SHP77 treated with DMSO at 0.1 percent for 48 hours (cell line): Measurements from ENCODE around the gene PHAF1.

ENCODE experiments used
- DNase-seq: peaks from one replicate; lab custom pipeline; 2025; lab: John Stamatoyannopoulos, UW

The PHAF1 gene

DNA sequence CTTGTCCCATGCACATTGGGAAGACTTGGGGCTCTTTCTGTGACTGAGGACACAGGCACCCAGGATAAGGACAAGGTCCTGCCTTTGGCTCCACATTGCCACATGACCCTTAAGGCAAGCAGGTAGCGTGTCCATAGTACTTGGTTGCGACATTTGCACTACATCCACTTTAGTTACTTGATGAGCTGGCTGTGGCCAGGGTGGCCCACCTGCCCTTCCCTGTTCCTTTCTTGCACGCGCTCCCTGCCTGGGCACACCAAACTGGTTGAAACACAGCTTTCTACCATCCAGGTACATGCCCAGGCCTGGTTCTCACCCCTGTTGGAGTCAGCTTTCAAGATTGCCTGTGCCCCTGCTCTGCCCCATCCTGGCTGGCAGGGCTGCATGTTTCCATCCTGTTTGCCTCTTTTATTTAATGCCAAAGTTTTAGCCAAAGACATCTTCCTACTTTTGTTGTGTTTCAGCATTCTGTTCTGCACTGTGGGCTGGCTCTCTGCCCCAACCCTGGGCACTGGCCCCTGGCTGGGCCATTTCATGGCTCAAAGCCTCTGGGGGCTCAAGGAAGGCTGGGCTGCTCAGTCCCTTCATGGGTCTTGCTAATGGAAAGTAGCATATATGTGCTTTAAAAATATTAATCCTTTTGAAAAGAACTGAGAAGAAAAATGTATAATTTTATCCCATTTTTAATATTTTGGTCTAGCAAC lies 37.8 kb downstream of the PHAF1 start:
- DNase-seq: no peak

DNA sequence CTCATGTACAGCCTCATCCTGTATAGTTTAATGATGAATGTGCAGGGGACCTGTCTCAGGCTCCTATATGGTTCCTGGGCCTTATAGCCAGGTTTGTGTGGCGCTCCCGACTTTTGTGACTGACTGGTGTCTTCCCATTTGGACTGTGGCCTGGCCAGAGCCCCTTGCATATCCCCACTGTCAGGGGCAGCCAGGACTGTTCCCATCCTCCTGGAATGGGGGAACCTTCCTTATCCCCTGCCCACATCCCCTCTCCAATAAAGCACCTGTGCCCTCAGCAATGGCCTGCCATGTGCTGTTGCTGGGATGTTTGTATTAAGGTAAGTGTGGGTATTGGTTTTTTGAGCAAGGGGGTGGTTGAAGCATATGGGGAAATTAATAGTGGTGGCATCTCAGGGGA lies 38.5 kb downstream of the PHAF1 start:
- DNase-seq: no peak

DNA sequence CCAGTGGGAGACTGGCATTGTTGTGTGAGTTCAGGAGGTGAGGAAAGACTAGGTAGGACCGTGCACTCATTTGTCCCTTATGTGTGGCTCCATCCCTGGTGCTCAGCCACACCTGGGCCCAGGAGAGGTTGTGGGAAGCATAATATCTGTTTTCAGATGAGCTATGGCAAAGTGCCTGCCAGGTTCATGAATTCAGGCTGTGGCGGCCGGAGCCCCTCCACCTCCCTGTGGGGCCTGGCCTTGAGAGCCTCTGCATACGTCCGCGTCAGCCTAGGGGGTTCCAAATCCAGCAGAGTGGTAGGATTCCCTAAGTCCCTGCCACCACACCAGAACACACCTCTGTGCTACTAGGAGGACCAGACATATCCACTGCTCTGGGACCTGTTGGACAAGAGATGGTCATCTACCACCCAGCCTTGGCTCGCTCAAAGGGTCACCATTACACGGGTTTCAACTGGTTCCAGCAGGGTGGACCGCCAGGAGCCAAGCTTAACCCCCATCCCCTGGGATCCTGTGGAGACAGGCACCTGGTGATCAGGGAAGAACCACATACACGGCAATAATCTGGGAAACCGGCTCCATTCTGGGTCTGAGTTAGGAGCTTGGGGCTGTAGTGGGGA lies 39.0 kb downstream of the PHAF1 start:
- no peak for DNase-seq

DNA sequence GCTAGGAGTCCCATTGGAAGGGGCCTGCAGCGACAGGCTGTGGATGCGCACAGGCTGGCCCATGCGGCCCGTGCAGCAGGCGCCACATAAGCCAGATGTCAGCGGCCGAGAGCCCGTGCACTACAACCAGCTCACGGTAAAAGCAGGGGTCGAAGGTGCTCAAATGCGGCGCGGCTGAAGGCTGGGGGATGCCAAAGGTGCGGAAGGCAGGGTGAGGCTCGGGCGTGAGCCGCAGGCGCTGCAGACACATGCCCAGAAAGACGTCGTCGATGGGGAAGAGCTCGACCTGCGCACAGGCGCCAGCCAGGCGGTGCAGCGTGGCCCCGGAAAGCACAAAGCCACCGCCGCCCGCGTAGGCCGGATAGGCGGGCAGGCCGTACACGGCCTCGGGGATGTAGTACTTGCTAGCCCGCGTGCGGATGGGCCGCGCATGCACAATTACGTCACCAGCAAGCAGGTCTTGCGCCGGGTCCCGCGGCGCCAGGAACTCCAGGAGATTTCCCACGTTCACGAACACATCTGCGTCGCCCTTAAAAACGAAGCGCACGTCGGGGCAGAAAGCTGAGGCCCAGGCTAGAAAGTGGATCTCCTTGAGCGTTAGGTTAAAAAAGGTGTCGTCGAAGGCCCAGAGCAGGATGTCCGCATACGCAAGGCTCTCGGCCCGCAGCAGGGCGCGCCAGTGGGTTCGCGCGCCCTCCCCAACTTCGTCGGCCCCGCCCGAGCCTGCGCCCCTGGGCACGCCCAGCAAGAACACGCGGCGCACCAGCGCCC lies 39.7 kb downstream of the PHAF1 start:
- no peak for DNase-seq

DNA sequence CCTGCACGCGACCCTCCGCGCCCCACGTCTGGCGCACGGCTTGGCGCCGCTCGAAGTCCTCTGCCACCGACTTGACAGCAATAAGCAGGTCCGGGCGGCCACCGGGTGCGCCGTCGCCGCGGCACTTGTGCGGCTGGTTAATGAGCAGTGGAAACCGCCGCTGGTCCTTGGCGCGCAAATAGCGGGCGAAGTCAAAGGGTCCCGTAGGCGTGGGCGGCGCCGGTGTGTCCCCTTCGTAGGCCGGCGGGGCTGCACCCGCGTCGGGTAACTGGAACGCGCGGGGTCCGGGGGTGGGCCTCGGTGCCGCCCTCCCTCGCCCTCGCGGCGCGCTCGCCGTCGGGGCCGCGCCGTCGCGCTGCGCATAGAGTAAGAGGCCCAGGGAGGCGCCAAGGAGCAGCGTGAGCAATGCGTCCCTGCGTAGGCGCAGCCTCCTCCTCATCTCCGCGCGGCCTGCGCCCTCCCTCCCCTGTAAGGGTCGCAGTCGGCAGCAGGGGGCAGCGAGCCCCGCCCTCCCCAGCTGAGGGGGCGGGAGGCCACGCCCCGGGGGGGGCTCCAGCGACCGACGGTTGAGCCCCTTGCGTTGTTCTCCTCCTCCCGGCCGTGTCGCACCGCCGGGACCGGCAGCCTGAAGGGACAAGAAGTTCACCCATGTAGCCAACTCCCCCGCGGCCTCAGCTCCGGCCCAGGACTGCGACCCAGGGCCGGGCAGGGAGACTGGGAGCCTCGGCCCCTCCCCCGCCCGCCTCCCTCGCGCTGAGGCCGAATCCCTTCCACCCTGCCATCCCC lies 40.5 kb downstream of the PHAF1 start:
- DNase-seq: no peak

DNA sequence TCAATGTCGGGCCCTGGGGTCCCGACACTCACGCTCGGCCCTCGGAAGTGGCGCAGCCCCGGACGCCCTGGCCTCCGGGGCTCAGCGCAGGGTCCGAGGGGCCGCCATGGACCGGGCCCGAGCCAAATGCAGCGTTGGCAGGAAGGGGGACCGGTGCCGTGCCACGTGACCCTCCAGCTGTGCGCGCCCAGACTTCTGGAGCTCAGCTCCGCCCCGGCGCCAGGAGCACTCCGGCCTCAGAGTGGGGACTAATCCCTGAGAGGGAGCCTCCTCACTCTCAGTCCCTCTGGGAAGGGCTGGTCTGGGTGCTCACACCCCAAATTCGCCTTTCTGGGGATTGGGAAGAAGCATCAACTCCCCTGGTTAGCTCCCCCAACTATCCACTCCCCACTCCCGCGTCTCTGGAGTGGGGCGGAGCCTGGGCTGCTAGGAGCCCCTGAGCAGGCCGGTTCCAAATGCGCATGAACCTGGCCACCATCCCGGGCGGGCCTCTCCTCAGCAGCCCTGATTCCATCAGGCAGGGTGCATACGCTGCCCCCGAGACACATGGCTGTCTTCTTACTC lies 41.2 kb downstream of the PHAF1 start, which contains the start of gene B3GNT9:
Gene B3GNT9 (minus strand): TSS at position 166 of the 564 bp plus-strand sequence. CDS start 513 bp downstream, outside the sequence.
- no peak for DNase-seq

DNA sequence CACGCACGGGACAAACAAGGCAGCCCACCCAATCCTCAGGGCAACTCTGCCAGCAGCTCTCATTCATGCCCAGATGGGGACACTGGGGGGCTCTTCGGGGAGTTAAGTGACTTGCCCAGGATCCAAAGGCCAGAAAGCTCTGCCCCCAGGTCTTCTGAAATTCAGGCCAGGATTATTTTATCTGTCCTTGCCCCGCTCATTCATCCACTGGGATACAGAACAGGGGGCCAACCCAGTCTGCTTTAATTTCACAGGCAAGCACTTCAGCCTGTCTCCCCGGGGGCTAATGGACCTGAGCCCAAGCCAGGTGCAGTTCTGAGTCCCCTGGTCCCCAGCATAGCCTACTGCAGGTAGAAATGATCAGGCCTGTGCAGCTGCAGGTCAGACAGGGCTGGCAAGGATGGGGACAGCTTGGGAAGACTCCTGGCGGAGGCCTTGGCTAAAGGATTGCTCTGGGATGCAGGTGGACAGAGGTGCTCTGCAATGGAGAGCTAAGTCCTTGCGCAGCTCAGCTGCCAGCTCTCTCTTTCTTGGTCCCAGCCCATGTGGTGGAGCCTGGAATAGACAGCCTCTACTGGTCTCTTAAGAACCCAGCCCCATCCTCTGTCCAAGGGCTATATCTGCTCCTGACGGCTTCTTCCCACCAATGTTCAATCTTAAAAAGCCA lies 41.8 kb downstream of the PHAF1 start:
- no peak for DNase-seq

DNA sequence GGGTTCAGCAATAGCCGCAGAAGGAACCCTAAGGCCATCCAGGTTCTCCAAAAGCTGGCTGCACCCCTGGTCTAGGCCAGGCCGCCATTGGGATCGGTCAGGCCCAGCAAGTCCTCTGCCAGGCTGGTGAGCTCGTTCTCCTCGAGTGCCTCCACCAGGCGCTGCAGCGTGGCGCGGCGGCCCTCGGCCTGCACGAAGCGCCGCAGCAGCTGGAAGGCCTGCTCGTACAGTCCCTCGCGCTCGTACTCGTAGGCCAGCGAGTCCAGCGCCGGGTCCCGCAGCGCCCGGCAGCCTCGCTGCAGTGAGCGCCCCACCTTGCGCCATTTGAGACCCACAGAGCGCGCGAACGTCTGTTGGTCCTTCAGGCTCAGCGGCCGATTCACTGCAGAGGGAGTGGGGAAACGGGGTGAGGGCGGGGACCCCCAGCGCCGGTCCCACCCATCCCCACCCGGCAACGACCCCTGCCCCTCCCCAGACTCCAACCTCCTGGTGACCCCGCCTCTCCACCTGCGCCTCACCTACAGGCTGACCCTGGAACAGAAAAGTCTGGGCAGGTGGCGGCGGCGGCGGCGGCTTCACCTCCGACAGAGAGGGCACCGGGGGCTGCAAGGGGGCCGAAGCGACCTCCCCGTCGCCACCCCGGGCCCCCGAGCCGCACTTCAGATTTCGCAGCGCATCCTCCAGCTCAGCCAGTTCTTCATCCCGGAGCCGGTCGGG lies 45.0 kb downstream of the PHAF1 start:
- DNase-seq: no peak

DNA sequence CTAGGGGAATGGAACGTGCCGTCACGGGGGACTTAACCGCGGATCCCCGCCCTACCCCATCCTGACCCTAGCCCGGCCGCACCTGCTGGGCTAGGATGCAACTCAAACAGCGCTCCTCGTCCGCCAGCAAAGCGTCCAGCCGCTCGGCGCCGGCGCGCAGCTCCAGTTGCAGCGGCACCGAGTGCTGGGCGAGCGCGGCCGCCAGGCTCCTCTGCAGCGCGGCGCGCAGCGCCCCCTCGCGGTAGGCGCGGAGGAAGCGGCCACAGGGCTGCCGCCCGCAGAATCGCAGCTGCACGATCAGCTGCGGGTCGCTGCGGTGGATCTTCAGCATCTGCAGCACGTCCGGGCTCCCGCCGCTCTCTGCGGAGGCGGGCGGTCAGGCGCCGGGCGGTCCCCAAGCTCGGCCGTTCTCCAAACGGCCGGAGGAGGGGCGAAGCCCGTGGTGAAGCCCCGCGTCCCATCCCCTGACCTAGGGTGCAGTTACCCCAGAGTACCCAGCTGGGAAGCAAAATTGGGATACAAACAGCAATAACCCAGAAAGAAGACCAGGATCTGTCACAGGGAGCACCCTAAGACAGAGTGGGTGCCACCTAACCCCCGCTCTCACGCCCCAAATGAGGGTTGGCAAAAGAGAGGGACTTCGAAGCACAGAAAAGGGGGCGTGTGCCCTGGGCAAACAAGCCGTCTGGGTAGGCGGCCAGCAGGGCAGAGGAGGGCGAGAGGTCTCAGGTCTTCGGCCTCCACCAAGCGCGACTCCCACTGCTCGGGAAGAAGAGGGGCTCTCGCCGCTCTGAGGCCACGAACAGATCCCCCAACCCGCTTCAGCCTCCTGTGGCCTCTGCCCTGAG lies 45.8 kb downstream of the PHAF1 start:
- peak; percentile 31 for DNase-seq

DNA sequence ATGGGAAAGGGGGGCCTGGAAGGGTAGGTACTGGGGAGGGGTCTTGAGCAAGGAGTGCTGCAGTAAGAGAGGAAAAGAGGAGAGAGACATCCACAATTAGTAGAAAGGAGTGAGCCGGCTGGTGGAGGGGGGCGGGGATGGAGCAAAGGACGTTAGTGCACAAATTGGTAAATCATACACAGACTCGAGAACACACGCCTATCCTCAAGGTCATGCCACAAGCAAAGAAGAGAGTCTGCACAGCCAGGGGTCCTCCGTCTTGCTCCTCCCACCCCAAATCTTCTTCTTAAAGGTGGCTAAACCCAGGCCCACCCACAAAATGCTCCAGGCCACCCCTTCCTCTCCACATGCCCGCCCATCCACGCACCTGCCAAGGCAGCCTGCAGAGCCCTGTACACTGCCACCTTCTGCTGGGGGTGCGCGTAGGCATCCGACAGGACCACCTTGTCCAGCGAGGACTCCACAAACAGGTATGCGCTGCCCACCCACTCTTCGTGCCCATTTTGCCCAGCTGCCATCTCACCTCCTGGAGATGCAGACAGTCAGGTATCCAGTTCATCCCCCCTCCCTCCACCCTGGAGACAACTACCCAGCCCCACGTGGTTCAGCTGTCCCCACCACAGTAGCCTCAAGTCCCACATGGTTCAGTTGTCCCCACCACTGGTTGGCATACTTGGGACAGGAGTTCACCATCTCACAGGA lies 46.6 kb downstream of the PHAF1 start:
- no peak for DNase-seq

DNA sequence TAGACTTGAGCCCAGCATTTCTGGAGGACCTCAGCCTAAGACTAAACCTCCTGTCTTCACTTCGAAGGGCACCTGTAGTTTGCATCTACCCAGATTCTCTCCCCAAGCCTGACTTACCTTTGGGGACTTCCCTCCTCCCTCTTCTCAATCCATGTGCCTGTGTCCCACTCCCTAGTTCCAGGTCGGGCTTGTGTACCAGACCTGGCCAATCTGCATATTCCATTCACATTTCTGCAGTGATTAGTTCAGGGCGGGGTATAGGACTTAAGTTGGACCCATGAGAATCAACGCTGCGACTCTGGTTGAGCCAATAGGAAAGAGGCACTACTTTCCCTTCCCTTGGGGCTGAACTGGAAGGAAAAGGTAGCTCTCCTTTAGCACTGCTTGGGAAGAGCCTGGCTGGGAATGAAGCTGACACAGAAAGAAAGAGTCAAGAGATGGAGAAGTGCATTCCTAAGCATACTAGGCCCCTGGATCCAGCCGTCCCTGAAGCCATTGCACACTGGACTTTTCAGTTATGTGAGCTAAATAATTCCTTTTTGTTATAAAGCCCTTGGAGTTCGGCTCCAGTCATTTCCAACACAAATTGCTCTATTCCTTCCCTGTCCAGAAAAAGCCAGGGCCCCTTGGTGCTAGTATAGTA lies 47.5 kb downstream of the PHAF1 start:
- no peak for DNase-seq

DNA sequence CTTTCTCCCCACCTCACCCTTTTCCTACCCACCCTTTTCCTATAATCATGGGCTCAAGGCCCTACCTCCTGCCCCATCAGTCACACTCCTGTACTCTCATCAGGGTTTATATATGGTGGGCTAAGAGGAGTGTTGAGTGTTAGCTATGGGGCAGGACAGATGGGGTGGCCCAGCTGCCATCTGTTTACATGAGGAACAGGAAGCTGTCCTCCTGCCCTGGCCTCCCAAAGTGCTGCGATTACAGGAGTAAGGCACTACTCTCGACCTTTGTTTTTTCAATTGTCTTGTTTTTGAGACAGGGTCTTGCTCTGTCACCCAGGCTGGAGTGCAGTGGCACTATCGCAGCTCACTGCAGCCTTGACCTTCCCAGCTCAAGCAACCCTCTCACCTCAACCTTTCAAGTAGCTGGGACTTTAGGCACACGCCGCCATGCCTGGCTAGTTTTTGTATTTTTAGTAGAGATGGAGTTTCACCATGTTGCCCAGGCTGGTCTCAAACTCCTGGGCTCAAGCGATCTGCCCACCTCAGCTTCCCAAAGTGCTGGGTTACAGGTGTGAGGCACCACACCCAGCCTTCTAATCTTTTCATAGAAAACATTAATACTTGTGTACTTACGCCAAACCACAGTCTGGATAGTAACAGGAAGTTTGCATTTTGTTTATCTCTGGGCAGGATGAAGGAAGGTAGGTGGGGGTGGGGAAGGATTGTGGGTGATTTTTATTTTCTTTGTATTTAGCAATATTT lies 48.3 kb downstream of the PHAF1 start:
- DNase-seq: no peak

DNA sequence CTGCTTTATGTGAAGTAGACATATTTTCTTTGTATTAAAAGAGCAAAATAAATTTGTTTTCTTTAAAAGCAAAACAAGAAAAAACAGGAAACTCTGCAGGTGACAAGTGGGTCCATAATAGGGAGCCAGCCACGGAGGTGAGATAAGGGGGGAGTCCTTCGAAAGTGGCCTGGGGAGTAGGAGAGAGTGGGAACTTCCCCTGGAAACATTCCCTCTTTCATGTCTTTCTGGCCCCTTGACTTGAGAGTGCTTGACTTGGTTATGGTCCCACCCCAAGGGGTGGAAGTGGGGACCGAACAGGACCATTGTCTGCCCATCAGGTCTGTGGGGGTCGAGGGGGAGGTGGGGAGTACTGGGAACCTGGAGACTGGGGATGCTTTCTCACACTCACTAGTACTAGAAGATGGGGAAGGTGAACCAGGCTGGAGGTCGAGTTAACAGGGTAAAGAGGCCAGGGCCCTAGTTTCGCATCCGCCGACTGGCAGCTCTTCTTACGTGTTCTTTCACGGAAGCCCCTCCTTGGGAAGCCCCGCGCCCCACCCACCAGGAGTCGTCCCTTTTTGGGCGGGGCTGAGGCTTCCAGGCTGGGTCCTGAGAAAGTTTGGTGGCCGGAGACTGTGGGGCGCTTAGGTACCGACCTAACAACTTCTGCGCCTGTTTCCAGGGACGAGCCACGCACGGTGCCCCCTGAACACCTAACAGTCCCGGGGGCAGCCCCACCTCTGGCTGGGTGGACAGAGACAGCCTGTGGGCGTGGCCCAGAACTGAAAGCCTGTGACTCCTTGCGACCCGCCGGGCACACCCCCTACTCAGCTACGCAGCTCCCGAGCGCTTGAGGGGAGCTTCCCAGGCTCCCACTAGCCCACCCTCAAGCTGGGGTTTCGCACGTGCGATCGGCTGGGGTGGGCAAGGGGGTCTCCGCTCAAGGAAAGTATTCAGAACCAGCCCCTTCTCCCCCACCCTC lies 49.2 kb downstream of the PHAF1 start:
- no peak for DNase-seq

DNA sequence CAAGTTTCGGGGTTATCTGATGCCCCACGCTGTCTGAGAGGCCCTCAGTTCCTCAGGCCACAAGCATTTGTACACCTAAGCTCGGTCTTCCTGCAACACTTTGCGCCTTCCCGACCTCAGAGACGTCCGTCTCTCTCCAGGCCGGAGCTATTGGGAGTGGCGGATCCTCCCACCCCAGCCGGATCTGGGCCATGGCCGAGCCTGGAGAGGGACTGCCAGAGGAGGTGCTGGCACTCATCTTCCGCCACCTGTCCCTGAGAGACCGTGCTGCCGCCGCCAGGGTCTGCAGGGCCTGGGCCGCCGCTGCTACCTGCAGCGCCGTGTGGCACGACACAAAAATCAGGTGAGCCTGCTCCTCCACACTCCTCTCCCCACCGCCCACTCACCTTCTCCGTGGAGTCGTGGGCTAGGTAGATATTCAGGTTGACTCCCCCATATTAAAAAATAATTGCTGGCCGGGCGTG lies 51.9 kb downstream of the PHAF1 start:
- peak; percentile 10 for DNase-seq

DNA sequence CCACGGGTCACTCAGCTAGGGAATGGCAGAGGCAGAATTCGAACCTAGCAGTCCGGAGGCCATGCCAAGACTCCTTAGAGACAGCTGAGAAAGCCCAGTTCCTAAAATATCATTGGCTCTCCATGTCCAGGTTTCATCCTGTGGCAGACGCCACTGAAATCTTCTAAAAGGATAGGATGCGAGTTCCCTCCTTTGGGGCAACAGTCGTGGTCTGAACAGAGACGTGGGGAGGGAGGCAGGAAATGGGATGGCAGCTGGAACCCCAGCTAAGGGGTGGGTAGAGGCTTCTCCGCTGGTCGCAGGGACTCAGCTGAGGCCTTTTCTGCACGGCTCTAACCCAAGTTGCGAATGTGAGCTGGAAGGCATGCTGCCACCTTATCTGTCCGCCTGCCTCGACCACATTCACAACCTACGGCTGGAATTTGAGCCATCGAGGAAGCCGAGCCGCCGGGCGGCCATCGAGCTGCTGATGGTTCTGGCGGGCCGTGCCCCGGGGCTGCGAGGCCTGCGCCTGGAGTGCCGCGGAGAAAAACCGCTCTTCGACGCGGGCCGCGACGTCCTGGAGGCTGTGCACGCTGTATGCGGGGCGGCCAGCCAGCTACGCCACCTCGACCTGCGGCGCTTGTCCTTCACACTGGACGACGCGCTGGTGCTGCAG lies 52.9 kb downstream of the PHAF1 start:
- DNase-seq: no peak
